ENCODE measurements around the gene MOCS1.
"Not testable (repeated sequence)": the region's sequence is repeated elsewhere in the genome, so short reads cannot be mapped to it uniquely, and the experiment has no call there.

Gene MOCS1

DNA sequence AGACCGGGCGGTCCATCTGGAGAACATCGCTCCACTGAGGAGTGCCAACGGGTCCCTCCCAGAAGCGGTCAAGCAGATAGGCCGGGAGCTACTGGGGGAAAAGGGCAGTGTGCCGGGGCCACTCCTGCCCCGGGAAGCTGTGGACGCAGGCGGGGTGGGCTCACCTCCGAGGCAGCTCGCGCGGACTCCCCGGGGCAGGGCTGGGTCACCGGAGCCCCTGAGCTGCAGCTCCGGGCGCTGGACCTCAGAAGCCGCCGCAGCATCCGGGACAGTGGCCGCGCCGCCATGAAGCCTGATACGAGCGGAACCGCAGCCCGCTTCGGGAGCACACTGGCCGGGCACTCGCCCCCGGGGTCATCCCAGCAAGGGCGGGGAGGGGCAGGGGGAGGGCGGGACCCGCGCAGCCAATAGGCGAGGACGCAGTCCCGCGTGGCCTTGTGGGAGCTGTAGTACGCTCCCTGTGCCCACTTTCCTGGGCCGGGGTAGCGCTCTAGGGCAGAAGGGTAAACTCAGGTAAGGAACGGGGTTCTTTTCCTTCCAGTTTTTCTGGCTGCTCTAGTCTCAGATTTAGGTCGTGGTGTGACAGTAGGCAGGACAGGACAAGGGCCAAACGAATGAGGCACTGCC lies at the start of gene MOCS1:
Gene MOCS1, minus strand, starts transcription at position 332 of the 627 bp plus-strand sequence. Its CDS starts 45 bp downstream, at position 287.
- DNase-seq: no peak

GRCh38 chr6:39984051-39984450 lies 49.8 kb upstream of the MOCS1 start:
- no peak for DNase-seq

DNA sequence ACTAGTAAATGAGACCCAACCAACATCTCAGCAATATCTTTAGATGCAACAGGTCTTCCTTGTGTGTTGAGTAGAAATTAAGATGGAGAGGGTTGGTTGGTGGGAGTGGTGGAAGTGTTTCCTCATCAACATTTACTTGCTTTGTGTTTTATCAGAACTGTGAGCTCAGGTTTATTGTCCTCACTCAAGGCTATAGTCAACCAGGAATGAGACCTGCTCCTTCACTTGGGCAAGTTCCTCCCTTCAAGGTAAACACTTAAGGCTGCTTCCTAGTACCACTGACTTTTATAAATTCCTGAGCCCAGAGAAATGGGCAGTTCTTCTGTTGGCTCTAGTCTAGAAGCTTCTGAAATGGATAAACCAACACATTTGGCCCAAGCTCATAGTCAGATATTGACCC lies 48.9 kb upstream of the MOCS1 start:
- no peak for DNase-seq

GRCh38 chr6:39982720-39983119 lies 48.5 kb upstream of the MOCS1 start:
- no peak for DNase-seq

- peak; percentile 49 for DNase-seq
Measured at GRCh38 chr6:39980839-39981580, 46.7 kb upstream of the MOCS1 start.

- no peak for DNase-seq
Measured at GRCh38 chr6:39979461-39980328, 45.4 kb upstream of the MOCS1 start.

GRCh38 chr6:39978240-39978639 lies 44.0 kb upstream of the MOCS1 start:
- no peak for DNase-seq

DNA sequence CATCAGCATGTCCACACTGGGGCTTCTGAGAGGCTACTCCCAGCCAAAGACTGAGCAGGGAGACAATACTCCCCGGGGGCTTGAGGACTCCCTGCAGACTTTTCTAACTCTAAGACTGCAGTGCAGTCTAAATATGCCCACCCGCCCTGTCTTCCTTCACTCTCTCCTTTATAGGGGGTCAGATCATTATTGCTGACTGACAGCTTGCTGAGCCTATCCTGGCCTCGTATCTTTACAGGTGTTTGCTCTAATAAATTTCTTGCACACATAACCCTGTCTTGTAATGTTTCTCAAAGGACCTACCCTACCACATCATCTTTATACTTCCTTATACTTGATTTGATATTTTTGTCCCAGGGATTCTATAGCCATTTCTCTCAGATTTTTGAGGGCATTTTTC lies 39.4 kb upstream of the MOCS1 start:
- no peak for DNase-seq

- not testable (repeated sequence) for DNase-seq
Measured at GRCh38 chr6:39972717-39973116, 38.5 kb upstream of the MOCS1 start.

DNA sequence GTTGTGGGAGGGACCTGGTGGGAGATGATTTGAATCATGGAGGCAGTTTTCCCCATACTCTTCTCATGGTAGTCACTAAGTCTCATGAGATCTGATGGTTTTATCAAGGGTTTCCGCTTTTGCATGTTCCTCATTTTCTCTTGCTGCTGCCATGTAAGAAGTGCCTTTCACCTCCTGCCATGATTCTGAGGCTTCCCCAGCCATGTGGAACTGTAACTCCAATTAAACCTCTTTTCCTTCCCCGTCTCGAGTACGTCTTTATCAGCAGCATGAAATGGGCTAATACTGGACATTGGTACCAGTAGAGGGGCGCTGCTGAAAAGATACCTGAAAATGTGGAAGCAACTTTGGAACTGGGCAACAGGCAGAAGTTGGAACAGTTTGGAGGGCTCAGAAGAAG lies 36.9 kb upstream of the MOCS1 start:
- not testable (repeated sequence) for DNase-seq

DNA sequence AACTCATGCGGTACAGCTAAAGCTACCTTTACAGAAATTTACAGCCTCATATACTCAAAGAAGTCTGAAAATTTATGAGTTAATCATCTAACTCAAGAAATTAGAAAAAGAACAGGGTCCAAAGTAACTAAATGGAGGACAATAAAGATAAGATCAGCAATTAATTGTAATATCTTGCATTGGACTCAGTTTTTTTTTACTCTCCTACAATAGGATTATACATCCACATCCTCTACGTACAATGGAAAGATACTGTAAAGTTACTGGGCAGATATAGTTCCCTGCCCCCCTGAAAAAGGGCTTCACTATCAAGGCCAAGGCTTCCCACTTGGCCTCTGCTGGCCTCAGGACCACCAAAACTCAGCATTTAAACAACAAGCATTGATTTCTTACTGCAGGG lies 31.5 kb upstream of the MOCS1 start:
- no peak for DNase-seq

DNA sequence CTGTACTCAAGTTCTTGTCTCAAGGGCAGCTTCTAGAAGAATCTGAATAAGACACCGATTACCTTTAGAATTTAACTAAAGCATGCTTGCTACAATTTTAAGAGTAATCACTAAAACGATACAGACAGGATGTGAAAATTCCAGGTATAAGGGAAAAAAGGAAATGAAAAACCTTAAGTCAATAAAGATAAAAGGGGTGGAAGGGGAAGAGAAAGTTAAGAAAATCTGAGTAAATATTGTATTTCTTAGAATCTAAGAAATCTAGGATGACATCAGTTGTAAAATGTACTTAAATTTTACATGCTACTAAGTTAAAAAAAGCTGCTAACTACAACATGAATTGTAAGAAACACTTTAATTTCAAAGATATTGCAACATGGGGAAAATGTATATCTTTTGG lies 30.3 kb upstream of the MOCS1 start:
- DNase-seq: no peak

DNA sequence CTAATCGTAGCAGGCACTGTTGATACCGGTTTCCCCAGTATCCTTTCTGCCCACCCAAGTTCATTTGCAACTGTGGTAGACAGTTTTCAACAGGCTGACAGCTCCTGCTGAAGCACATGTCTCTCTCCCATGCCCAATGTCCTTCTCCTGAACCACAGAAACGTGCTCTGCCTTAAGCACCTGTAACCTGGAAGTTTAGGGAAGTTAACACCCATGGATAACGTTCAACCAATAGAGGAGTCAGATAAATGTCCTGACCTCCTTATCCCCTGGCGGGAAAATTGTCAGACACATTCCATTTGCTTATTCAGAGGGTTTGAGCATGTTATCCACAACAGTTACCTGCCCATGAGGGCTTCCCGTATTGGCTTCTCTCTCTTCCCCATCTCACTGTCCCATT lies 29.8 kb upstream of the MOCS1 start:
- DNase-seq: no peak

DNA sequence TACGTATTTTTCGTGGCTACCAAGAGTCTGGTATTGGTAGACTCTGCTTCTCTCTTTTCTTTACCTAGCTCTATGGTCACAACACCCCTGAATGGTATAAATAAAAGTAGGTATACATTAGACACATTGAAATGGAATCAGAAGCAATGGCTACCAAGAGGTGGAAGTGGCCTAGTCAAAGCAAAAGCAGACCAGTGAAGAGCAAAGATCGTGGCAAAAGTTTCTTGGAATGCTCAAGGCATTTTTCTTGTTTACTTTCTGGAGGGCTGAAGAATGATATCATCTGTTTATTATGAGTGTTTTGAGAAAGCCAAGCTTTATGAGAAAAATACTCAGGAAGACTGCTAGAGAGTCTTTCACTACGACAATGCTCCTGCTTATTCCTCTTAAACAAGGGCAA lies 28.6 kb upstream of the MOCS1 start:
- DNase-seq: no peak

- DNase-seq: no peak
Measured at GRCh38 chr6:39961178-39961577, 26.9 kb upstream of the MOCS1 start.

DNA sequence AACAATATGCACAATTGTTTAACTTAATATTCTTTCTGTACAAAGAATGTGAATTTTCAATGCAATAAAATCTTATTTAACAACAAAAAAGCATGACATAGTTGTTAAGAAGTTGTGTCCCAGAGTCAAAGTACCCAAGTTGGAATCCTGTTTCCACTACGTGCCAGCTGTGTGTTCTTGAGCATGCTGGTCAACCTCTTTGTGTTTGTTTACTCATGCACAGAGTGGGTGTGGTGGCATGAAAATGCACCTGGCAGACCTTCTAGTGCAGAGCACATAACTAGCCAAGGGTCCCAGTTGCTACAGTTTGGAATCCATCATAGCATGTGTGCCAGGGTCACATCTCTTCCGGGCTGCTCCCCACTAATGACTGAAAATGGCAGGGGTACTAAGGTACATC lies 24.7 kb upstream of the MOCS1 start:
- no peak for DNase-seq

DNA sequence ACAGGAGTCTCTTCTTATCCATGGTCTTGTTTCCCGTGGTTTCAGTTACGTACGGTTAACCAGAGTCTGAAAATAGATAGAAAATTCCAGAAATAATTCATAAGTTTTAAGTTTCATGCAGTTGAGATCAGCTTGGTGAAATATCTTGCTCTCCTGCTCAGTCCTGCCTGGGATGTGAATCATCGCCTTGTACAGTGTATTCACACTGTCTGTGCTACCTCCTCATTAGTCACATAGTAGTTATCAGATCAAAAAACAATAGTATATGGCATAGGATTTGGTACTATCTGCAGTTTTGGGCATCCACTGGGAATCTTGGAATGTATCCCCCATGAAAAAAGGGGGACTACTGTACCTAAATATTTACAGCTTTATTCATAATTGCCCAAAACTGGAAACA lies 22.7 kb upstream of the MOCS1 start:
- no peak for DNase-seq

GRCh38 chr6:39953076-39953618 lies 18.9 kb upstream of the MOCS1 start:
- no peak for DNase-seq

GRCh38 chr6:39952167-39952566 lies 17.9 kb upstream of the MOCS1 start:
- DNase-seq: no peak

DNA sequence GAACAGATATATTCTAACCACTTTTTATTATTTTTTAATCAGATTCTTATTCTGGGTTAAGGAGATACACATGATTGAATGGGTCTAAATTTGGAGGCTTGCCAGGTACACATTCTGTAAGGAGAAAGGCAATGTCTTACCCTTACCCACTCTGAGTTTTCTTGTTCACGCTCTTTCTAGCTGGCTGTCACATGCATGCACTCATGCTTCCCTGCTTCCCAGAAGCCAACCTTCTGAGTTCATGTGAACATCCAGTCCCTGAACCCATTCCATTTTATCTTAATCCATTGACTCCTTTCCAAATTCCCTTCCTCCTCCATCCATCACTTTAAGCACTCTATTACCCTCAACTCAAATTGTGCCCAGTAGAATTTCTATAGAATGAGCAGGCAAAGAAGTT lies 17.5 kb upstream of the MOCS1 start:
- no peak for DNase-seq

GRCh38 chr6:39951191-39951590 lies 16.9 kb upstream of the MOCS1 start:
- DNase-seq: no peak

DNA sequence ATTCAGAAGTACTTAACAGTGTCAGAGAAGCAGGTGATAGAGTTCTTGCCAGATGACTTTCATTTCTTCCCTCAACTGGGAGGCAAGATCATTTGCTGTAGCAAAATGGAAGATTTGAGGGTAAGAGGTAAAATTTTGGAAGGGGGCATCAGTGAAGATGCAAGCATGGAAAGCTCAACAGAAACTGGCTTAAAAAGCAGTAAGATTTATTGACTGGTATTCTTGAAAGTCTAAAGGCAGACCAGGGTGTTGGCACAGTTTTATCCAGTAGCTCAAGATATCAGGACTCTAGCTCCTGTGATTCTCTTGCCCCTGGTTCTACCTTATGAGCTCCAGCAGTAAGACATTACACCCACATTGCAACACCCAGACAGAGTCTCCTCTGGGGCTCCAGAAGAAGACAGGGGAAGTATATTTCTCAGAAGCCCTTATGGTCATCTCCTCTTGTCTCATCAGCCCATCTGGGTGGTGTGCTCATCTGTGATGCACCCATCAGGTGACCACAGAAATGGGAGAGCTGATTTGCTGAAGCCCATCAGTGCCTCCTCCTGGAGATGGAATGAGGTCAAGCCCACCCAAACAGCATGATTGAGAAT lies 16.0 kb upstream of the MOCS1 start:
- DNase-seq: no peak

GRCh38 chr6:39948199-39948791 lies 14.0 kb upstream of the MOCS1 start:
- no peak for DNase-seq
